NCI-H2227 treated with DMSO at 0.1 percent for 48 hours (cell line): ENCODE measurements around the gene FYB1.

Source experiments
- DNase-seq: peaks from one replicate; lab custom pipeline; 2025; lab: John Stamatoyannopoulos, UW

The FYB1 gene

DNA sequence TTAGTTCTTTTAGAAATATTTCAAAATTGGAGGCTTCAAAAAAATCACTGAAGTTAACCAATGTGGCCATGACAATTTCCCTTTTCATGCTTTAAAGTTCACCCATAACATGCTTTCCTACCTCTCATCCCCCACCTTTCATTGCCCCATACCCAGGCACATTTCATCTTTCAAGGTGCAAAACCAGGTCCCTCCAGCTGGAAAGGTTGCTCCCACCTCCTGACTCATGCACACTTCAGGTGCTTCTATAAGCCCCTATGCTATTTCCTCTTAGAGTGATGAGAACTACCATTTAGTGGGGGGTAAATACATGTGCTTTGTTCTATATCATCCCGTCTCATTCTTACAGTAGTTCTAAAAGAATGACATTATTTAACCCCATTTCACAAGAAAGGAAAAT, 15.4 kb downstream of the FYB1 start:
- DNase-seq, result no peak

DNA sequence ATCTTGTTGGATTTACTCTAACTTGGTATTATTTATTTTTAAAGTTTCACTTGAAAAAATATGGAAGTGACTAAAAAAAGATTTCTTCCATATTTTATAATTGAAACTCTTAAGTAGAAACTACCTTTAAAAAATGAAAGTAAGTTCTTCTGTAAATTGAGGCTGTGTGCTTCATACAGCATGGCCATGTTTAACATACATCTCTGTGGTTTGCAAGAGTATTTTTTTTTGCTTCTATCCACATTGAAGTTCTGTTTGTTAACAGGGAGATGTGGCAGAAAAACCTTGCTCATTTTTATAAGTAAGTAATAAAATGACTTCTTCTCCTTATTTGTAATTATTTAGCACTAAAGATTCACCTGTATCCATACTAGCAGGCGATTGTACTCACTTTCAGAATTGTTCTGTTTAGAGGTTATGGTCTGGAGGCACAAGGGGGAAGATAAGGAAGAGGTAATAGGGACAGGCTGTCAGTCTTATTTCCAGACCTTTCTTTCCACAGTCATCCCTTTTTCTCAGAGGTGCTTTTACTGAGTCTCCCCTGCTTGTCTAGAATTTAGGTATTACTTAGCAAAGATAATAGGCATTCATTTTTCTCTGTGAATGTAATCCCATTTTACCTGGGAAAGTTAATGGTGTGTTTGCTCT, 16.0 kb downstream of the FYB1 start:
- no peak for DNase-seq

DNA sequence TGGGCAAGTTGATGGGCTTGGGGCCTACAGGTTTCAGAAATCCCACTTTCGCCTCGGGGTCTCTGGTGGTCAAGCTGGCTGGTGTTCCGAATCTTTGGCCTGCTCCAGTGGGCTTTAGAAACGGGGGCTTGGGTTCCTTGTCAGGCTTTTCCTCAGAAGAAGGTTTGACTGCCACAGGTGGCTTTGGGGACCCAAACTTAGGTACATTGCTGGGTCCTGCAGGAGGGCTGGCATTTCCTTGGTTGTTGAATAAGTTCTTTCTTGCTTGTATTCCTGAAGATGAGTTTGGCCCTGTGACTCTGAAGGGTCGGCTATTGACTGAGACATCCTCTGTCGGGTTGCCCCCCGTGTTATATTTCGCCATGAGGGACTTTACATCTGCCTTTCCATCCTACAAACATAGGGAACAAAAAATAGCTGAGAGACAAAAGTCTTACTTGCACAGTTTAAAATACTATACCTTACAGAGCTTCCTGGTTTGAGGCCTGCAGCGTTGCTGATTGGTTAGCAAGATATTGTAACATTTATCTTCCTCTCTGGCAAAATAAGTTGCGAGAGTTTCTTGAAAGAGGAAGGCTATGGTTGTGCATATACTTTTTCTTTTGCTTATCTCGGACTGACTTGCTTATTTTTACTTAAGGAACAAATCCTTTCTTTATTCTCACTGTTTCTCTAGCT, 16.6 kb downstream of the FYB1 start:
- DNase-seq, result no peak

DNA sequence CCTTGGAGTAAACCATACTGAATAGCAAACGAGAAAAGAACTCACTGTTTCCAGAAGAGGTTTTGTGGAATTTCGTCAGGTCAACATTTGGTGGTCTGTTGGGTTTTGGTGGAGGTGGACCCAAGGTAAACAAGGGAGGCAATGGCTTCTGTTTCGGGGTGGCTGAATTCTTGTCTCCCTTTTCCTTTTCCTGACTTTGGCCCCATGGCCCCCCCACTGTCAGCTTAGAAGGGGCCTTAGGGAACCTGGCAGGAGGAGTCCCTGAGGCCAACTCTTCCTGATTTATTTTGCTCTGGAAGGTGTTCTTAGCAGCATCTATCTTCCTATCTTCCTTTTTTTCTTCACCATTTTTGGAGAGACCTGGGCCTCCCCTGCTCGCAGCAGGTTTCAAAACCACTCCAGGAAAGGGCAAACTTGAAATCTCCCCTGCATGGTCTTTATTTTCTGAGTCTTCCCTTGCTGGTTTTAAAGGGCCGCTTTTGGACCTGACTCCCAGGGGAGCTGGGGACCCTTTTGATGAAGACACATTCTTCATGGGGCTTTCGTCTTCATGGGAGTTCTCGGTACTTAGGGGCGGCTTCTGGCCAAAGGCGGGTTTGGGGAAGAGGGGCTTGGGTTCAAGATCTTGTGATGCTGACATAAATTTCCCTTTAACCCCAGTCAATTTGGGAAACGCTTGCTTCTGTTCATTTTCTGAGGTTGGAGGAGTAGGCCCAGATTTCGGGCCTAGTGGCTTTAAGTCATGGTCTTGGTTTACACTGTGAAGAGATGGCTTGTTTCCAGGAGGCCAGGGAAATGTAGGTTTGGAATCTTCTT, 17.4 kb downstream of the FYB1 start:
- no peak for DNase-seq

DNA sequence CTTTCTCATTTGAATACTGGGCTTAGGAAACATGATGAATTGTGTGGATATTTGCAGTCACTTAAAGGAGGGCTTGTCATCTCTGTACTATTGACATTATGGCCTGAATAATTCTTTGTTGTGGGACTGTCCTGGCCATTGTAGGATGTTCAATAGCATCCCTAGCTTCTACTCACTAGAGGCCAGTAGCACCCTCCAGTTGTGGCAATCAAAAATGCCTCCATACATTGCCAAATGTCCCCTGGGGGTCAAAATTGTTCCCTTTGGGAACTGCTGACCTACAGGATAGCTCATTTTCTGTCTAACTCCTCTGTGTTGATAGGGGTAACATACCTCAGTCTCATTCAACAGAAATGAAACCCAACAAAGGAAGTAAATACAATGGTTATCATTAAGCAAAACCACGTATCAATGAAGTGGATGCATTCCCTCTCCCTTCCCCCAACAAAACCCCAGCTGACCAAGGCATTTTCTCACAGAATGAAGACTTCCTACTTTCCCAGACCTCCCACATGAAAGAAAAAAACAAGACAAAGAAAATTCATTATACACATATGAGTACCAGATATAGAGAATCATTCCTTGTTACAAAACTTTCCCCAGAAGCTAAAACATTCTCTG, 18.1 kb downstream of the FYB1 start:
- no peak for DNase-seq

DNA sequence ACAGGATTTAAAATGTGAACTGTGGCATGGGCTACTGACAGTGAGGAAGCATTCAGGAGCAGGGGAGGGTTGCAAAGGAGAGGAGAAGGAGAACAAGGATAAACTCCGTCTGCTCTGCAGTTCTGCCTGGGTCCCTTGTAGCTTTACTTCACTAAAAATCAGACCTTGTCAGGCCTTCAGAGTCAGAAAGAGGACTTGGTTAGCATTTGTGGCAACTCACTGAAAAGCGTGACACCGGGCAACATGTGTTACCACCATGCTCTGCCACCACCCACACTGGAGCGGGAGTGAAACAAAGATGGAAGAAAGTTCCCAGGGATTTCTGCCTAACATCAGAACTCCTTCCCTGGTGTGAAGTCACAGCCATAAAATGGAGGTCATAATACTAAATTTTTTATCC, 19.3 kb downstream of the FYB1 start:
- no peak for DNase-seq

DNA sequence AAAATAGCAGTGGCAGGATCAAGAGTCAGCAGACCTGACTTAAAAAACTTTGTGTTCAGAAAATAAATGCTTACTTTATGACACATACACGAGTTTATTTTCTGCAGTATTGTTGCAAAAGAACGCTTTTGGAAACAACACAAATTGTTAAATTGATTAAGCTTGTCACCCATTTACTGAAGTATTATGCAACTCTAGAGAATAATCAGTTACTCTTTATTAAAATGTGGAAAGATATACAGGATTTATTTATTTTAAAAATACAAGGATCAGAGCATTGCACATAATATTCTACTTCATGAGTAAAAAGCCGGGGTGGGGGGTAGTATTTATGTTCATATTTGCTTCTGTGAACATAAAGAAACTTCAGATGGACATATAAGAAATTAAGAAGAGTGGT, 20.0 kb downstream of the FYB1 start:
- no peak for DNase-seq

DNA sequence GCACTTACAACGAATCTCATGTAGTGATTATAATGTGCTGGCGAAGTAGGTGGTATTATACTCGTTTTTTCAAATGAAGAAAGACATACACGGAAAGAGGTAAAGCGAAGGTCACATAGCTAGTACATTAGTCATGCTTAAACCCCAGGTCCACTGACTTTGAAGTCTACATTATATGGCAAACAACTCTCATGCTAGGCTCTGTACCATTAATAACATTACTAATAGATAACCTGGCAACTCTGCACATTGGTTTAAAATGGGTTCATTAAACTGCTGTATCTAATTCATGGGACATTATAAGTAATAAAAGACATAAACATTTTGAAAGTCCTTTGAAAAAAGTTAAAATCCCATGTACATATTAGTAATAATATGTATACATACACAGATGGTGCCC, 21.2 kb downstream of the FYB1 start:
- no peak for DNase-seq

DNA sequence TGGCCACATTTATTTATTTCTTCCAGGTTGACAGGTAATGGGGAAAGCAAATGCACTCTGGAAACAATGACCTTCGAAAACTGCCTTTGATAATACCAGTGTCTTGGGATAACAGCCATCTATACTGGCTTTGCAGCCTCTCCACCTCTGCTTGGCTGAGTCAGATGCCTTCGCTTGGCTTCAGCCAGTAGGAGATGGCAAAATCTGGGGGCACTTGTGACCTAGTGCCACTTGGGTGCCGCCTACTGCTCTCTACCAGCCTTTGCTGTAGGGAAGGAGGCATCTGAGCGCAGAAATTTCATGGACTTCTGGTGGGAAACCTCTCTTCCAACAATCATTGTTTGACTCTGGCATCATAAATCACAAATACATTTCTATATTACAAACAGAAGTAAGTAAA, 21.8 kb downstream of the FYB1 start:
- no peak for DNase-seq

DNA sequence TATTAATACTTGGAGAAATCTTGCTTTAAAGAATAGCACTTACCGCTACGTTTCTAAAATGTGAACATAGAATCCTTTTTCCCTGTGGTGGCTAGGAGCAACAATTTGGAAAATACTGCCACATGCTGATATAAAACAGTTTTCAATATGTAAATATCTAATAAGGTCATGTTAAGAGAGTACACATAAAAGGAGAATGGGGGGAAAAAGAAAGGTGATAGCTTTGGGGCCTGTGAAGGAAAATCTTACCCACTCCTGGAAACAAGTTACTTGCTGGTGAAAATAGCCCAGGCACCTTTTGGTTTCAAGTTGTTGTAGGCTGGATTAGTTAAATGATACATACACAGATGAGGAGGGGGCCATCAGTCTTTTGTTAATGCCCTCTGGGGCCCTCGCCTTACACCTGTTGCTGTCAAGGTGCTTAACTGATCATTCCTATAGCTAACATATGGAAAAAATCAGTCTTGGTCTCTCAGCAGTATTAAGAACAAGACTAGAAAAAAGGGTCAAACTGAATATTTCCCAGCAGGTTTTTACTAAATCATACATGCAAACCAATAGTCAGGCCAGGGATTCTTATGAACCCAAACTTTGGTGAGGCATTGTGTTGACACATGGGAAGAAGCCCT, 24.1 kb downstream of the FYB1 start:
- no peak for DNase-seq

DNA sequence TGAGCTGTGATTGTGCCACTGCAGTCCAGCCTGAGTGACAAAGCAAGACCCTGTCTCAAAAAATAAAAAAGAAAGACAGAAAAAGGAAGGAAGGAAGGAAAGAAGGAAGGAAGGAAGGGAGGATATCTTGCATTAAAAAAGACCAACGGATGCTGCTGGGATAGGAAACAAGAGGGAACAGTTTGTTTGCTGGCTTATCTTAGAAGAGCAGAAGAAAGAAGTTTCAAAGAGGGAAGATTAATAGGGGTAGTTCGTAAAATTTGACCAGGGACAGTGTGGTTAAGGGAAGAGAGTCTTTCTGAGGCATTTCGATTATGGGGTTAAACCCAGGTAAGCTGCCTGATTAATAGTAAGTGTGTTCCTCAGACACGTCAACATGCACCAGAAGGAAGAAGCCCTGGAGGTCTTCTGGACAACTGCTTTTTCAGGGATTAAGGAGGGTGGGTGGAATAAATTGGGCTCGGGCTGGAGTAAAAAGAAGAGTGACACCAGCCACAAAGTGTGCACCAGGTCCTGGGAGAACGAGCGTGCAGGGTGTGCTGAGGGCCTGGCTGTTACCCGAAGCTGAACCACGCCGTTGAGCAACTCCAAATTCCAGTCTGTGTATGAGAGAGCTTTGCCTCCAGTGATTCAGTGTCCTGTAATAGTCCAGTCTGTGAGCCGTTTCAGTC, 24.8 kb downstream of the FYB1 start:
- no peak for DNase-seq

DNA sequence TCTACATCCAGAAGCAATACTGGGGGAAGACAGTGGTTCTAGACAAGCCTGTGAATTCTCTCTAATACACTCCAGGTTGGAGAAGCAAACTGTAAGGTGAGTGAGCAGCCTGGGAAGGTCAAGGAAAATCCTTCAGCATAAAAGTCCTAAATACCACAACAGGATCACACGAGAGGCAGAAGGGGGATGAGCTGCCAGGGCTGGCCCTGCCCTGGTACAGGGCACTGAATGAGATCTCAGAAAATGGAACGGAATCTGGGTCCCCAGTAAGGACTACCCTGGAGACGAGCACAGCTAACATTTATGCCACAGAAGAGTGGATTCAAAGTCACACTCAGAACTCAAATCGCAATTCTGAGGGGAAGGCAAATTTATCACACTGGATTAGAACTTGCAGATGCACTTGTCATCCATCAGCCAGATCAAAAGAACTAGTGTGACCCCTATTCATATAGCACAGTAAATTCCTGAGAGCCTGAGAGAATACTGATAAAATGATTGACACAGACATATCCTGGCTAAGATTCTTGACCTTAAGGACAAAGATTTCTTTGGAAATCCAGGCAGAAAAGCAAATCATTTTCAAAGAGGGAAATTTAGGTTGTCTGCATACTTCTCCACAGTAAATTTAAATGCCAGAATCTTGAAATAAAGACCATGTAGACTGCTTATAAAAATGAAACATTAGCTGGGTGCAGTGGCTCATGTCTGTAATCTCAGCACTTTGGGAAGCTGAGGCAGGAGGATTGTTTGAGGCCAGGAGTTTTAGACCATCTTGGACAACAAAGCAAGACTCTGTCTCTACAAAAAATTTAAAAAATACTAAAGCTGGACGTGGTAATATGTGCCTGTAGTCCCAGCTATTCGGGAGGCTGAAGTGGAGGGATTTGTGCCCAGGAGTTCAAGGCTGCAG, 25.6 kb downstream of the FYB1 start:
- DNase-seq, result no peak

DNA sequence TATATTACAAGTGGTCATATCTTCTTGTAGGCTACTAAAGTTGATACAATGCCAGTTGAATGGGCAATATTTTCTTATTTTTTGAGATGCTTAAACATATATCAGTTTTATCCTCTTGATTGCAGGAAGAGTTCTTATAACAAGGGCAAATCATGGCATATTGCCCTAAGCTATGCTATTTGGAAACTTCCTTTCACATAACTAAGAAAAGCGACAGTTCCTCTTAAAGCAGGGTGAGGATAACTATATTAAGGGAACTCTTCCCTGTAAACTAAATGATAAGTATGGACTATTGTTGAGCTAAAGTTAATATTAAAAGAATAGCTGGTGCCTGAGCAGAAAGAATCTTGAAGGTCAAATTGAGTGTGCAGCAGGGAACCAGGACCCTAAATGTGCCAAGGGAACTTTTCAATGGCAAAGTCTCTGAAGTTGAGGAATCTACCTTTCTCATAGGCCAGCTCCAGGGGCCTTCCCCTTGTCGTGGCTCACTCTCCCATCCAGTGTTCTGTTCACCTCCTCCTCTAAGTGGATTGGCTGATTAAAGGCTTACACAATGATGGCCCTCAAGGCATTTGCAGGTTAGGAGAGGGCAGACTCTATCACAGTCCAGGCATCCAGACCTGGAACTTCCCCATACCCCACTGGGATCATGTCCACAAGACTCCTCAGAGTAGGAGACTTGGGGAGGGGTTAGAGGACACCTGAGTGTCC, 26.8 kb downstream of the FYB1 start:
- no peak for DNase-seq

DNA sequence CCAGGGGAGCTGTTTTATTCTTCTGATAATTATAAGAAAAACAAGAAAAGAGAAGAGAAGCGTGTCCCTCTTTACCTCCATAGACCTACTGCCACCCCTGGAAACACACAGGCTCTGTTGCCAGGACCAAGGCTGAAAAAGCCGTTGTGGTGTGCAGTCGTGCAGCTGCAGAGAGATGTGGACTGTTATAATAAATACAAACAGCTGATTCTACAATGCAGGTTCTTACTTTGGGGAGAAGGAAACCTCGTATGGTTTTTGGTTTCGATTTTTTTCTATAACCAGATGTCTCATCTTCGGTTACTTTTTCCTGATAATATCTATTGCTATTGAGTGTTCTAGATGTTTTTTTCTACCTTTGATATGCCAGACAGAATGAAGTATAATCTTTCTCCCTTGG, 28.1 kb downstream of the FYB1 start:
- DNase-seq, result no peak

DNA sequence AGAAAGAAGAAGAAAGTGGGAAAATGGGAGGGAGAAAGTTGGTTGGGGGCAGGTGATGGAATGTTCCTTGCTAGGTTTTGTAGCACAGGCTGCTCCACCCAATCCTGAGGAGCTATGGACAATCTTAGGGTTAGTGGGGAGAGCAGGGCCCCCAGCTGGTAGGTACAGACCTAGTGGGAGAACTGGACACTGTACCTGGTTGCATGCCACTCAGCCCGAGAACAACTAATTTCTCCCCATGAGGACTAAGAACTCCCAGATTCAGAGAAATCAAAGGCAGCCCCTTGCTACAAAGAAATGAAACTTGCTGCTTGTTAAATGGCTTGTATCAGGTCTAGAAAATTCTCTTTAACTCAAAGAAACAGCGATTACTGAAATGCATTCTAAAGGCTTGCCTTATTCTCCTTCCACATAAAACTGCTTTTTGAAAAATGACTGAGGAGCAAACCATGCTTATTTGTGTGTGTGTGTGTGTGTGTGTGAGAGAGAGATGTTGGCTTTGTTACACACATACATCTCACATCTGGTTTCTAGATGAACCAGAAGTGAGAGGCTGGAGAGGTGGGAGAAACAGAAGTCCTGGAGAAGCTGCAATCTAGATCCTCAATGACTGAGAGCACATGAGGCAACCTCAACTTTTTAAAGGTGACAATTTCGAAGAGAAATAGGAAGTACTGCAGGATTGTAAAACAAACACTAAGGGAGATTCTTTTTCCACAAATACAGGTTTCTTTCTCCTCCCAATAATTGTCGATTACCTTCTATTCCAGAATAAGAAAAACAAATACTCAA, 28.9 kb downstream of the FYB1 start:
- DNase-seq, result no peak

DNA sequence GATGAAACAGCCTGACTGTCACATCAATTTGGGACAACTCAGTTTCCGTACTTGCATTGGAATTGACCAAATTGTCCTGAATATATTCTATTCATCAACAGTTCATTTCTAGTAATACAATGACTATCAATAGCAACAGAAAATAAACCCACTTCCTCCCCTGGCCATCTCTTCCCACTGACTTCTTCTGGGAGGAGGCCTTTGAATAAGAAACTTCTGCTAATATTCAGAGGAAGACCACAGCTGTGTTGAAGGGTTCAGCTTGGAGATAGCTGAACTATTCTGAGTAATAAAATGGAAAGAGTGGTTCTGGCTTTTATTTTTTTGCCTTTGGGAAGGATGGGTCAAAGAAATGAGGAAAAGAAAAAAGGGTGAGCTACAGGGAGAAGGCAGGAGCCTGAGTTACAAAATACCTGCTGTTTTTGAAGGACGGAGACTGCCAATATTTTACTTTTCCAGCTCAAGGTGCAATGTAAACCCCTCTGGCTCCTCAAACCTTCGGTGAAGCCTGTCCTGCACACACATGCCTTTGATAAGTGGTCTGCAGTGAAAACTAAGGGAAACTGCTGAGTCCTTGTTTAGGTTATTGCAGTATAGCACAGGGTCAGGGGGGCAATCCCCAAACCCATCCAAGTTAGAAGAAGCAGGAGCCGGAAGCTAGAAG, 29.9 kb downstream of the FYB1 start:
- no peak for DNase-seq

DNA sequence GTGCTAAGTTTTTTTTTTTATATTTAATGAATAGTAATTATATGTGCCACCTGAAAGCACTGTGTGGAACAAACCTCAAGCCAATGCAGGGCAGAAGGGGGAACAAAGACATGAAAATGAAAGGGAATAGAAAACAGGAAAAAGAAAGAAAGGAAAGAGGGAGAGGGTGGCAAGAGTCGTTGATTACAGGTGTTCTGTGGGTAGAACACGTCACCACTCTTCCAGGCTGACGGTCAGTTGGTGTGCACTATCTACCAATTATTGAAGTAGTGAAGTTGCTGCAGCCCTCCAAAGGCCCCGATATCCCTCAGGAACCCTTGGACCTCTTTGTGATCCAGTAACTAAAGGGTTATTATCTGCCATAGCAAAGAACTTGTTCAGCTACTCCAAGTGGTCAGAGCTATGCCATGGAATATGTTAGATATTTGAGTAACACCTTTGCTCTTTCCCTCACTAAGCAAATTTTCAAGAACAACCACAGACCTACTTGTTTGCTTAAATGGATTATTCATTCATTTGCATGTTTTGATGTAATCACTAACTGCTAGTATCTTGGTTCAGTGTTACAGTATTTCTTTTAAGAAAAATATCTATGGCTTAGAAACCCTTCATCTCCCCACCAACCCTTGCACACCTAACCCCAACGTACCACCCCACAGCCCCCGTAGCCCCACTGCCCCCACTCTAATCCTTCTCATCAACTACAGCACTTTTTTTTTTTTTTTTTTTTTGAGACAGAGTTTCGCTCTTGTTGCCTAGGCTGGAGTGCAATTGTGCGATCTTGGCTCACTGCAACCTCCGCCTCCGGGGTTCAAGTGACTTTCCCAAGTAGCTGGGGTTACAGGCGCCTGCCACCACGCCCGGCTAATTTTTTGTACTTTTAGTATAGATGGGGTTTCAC, 31.3 kb downstream of the FYB1 start:
- no peak for DNase-seq
